Measurements from ENCODE around the gene FNDC7. TPM values are rescaled to one million over a fixed set of nuclear protein-coding genes. Genes with fewer than 3 reads are reported as not detected.

The FNDC7 gene
- total and polyA plus RNA-seq, 8 donors: 0.06 TPM; not detected in 6

- no peak overlapping the region for H3K4me3 ChIP-seq
- WGBS, 2 donors: 47 to 58% methylated on average over 4 of the region's 4 CpGs
- peaks cover 0 to 13% (median 5%) of the 10 kb centered on the region in 3 donors for H3K36me3 ChIP-seq
- intact Hi-C loops (cut with DNase I): no loop called here
- no peaks in the 10 kb centered on the region for H3K9me3 ChIP-seq
- DNase-seq (no peak), FAIRE-seq (no peak), ATAC-seq (no peak)
- H3K27me3 ChIP-seq: no peaks in the 10 kb centered on the region
- H3K4me1 ChIP-seq: peaks cover 5 to 14% (median 6%) of the 10 kb centered on the region in 3 donors
- H3K27ac ChIP-seq: peak overlapping the region in 2 of 4 donors; percentile 18 to 38
- TF ChIP-seq, protein P1, sequence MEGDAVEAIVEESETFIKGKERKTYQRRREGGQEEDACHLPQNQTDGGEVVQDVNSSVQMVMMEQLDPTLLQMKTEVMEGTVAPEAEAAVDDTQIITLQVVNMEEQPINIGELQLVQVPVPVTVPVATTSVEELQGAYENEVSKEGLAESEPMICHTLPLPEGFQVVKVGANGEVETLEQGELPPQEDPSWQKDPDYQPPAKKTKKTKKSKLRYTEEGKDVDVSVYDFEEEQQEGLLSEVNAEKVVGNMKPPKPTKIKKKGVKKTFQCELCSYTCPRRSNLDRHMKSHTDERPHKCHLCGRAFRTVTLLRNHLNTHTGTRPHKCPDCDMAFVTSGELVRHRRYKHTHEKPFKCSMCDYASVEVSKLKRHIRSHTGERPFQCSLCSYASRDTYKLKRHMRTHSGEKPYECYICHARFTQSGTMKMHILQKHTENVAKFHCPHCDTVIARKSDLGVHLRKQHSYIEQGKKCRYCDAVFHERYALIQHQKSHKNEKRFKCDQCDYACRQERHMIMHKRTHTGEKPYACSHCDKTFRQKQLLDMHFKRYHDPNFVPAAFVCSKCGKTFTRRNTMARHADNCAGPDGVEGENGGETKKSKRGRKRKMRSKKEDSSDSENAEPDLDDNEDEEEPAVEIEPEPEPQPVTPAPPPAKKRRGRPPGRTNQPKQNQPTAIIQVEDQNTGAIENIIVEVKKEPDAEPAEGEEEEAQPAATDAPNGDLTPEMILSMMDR (IDR thresholded peaks at IDR 0.05): no peak
Measured at GRCh38 chr1:108749081-108749480, 36.4 kb downstream of the FNDC7 start.

DNA sequence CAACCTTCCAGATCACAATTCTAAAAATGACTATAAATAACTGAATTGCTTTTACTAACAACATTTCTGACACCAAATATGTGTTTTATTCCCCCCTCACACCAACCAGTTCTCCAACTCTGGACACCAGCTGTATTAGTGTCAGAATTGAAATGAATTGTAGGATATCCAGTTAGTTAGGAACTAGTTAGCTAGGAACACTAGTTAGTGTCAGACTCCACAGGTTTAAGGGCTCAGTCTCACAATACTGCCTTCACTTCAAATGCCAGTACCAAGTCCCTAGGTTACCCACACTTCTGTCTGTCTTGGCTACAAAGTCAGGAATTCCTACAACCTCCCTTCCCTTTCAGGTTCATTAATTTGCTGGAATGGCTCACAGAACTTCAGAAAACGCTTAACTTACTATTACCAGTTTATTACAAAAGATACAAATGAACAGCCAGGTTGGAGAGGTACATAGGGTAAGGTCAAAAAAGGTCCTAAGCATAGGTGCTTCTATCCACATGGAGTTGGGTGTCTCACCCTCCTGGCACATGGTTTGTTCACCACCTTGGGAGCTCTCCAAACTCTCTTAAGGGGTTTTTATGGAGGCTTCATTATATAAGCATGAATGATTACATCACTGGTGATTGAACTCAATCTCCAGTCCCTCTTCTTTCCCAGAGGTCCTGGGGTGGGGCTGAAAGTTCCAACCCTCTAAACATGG is 37.9 kb downstream of the FNDC7 start:
- H3K27ac ChIP-seq: no peak overlapping the region
- 67 to 71% methylated on average over 1 of the region's 1 CpG for WGBS, 2 donors
- no peaks in the 10 kb centered on the region for H3K9me3 ChIP-seq
- FAIRE-seq: no peak
- no peak for ATAC-seq
- TF ChIP-seq, protein P1 (IDR thresholded peaks at IDR 0.05): no peak
- DNase-seq: no peak
- H3K4me1 ChIP-seq: peaks cover 5 to 14% (median 6%) of the 10 kb centered on the region in 3 donors
- no peak overlapping the region for H3K4me3 ChIP-seq
- no peaks in the 10 kb centered on the region for H3K27me3 ChIP-seq
- intact Hi-C loops (cut with DNase I): no loop called here
- peaks cover 0 to 18% (median 5%) of the 10 kb centered on the region in 3 donors for H3K36me3 ChIP-seq

- no peak overlapping the region for H3K27ac ChIP-seq
- no peaks in the 10 kb centered on the region for H3K27me3 ChIP-seq
- peaks cover 0 to 31% (median 5%) of the 10 kb centered on the region in 3 donors for H3K36me3 ChIP-seq
- intact Hi-C loops (cut with DNase I): no loop called here
- FAIRE-seq (peak; percentile 84), DNase-seq (no peak), ATAC-seq (no peak)
- no peaks in the 10 kb centered on the region for H3K9me3 ChIP-seq
- no peak overlapping the region for H3K4me3 ChIP-seq
- peaks cover 0 to 5% (median 0%) of the 10 kb centered on the region in 3 donors for H3K4me1 ChIP-seq
- TF ChIP-seq, protein P1 (IDR thresholded peaks at IDR 0.05): no peak
- 78 to 79% methylated on average over 3 of the region's 3 CpGs for WGBS, 2 donors
Measured at GRCh38 chr1:108753363-108753762, 40.7 kb downstream of the FNDC7 start.

GRCh38 chr1:108758796-108759195 is 46.1 kb downstream of the FNDC7 start:
- DNase-seq (no peak), FAIRE-seq (no peak), ATAC-seq (no peak)
- Histone ChIP-seq H3K4me3 (no peak overlapping the region), H3K9me3 (no peaks in the 10 kb centered on the region), H3K27ac (no peak overlapping the region), H3K4me1 (no peaks in the 10 kb centered on the region), H3K36me3 (peaks cover 0 to 40% (median 5%) of the 10 kb centered on the region in 3 donors), H3K27me3 (no peaks in the 10 kb centered on the region)
- TF ChIP-seq, protein P1 (IDR thresholded peaks at IDR 0.05): no peak
- intact Hi-C loops (cut with DNase I): no loop called here

- H3K27me3 ChIP-seq: no peaks in the 10 kb centered on the region
- H3K4me3 ChIP-seq: no peak overlapping the region
- no peaks in the 10 kb centered on the region for H3K9me3 ChIP-seq
- TF ChIP-seq, protein P1 (IDR thresholded peaks at IDR 0.05): no peak
- ATAC-seq: no peak
- H3K4me1 ChIP-seq: no peaks in the 10 kb centered on the region
- peaks cover 0 to 33% (median 0%) of the 10 kb centered on the region in 3 donors for H3K36me3 ChIP-seq
- DNase-seq: no peak
- FAIRE-seq: no peak
- H3K27ac ChIP-seq: no peak overlapping the region
- intact Hi-C loops (cut with DNase I): no loop called here
- WGBS, 2 donors: 74 to 85% methylated on average over 1 of the region's 1 CpG
Measured at GRCh38 chr1:108767115-108767514, 54.4 kb downstream of the FNDC7 start.

Measured in pancreas (tissue), 10 donors.